WERI-Rb-1 (cell line): Measurements from ENCODE around the gene DYRK2.

Experiments
- DNase-seq: peaks from one replicate; pipeline ENCODE4 v3.0.0-alpha.2; 2020
- H3K27ac ChIP-seq: fragments of 250-450 bp; sonication (Bioruptor Pico); 2 replicates; pipeline ENCODE4 v1.5.1; 2020; ENCODE audit warnings: mild to moderate bottlenecking, moderate library complexity
- H3K27me3 ChIP-seq: fragments of 250-450 bp; sonication (Bioruptor Pico); 2 replicates; pipeline ENCODE4 v1.5.1; 2021; ENCODE audit warnings: mild to moderate bottlenecking, low read depth, moderate library complexity; ENCODE audit not compliant: insufficient read depth, severe bottlenecking
- H3K36me3 ChIP-seq: fragments of 250-450 bp; sonication (Bioruptor Pico); 2 replicates; pipeline ENCODE4 v1.5.1; 2020; ENCODE audit warnings: mild to moderate bottlenecking, moderate library complexity
- H3K4me3 ChIP-seq: 2 replicates; pipeline ENCODE4 v1.5.1; 2011; ENCODE audit warnings: low read depth, mild to moderate bottlenecking, control low read depth, low read length
- H3K9me3 ChIP-seq: fragments of 250-450 bp; sonication (Bioruptor Pico); 2 replicates; pipeline ENCODE4 v1.5.1; 2021; ENCODE audit warnings: mild to moderate bottlenecking, moderate library complexity; ENCODE audit not compliant: severe bottlenecking
- TF ChIP-seq, protein P1 (sequence below): IDR thresholded peaks from 2 replicates; pipeline ENCODE4 v1.5.1; 2011; ENCODE audit warnings: low read depth, mild to moderate bottlenecking, control low read depth, inconsistent platforms, low read length

The DYRK2 gene

DNA sequence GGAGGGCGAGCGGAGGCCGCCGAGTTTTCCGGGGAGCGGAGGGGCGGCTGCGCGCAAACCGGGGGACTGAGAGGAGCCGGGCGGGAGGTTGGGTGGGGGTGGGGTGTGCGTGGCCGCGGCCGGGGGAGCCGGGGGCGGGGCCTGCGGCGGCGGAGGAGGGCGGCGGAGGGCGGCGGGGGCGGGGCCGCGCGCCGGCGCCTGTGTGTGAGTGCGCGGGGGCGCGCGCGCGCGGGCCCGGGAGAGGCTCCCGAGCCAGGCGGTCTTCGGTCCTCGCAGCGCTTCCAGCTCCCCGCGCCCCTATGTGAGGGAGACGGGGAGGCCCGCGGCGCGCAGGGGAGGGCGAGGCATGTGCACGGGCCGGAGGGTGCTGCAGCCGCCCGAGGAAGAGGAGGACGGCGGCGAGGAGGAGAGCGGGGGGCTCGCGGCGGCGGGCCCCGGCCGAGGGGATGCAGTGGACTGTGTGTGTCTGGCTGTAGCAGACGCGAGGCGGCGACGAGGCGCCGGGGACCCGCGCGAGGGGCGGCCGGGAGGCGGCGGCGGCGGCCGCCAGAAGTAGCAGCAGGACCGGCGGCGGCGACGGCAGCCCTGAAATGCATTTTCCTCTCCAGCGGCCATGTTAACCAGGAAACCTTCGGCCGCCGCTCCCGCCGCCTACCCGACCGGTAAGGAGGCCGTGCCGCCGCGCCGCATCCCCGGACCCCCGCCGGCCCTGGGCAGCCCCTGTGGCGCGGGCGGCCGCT, at the start of gene DYRK2:
Gene DYRK2 (plus strand): TSS at position 225 of the 740 bp plus-strand sequence. CDS start 389 bp downstream, at position 614.
- Histone ChIP-seq H3K27me3 (no peaks in the 10 kb centered on the region), H3K36me3 (peaks cover 24% of the 10 kb centered on the region), H3K27ac (peak within 1 kb of the TSS; percentile 97), H3K4me3 (peak within 1 kb of the TSS; percentile 89), H3K9me3 (no peaks in the 10 kb centered on the region)
- TF ChIP-seq, protein P1, sequence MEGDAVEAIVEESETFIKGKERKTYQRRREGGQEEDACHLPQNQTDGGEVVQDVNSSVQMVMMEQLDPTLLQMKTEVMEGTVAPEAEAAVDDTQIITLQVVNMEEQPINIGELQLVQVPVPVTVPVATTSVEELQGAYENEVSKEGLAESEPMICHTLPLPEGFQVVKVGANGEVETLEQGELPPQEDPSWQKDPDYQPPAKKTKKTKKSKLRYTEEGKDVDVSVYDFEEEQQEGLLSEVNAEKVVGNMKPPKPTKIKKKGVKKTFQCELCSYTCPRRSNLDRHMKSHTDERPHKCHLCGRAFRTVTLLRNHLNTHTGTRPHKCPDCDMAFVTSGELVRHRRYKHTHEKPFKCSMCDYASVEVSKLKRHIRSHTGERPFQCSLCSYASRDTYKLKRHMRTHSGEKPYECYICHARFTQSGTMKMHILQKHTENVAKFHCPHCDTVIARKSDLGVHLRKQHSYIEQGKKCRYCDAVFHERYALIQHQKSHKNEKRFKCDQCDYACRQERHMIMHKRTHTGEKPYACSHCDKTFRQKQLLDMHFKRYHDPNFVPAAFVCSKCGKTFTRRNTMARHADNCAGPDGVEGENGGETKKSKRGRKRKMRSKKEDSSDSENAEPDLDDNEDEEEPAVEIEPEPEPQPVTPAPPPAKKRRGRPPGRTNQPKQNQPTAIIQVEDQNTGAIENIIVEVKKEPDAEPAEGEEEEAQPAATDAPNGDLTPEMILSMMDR, result 0 out of 2 replicates have a peak, but pooled peaks have one; percentile 5
- peak; percentile 81 for DNase-seq

DNA sequence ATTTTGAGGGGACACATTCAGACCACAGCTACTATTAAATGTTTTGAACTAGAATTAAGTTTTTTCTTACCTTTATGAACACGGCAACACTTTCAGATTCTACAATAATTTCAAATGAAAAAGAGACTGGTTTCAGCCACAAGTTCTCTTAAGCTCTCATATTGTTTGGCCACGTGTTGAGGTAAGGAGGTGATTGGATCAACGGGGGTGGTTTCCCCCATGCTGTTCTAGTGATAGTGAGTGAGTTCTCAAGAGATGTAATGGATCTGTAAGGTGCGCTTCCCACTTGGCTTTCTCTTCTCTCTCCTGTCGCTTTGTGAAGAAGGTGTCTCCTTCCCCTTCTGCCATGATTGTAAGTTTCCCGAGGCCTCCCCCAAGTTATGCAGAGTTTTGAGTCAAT, 48.9 kb upstream of the DYRK2 start:
- H3K27ac ChIP-seq, result no peak overlapping the region
- no peaks in the 10 kb centered on the region for H3K27me3 ChIP-seq
- no peak for DNase-seq
- no peak overlapping the region for H3K4me3 ChIP-seq
- no peaks in the 10 kb centered on the region for H3K36me3 ChIP-seq
- TF ChIP-seq, protein P1, result no peak
- H3K9me3 ChIP-seq, result peaks cover 7% of the 10 kb centered on the region

DNA sequence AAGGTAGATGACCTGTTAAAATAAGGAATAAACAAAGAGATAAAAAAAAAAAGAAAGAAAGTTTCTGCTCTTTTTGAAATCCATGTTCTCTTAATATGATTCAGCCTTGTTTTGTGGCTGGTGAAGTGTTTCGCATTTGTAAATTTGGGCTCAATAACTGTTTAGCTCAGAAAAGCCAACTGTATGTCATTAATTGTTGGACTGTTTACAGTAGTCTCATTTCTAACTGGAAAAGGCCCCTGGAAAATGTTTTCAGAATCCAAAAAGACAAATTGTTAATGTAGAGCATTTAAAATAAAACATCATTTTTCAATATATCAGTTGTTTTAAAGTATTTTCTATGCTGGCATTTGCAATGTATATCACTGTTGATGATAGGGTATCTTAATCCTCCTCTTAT, 47.4 kb upstream of the DYRK2 start:
- no peak for DNase-seq
- Histone ChIP-seq H3K27ac (no peak overlapping the region), H3K27me3 (no peaks in the 10 kb centered on the region), H3K4me3 (no peak overlapping the region), H3K36me3 (no peaks in the 10 kb centered on the region), H3K9me3 (peaks cover 7% of the 10 kb centered on the region)
- TF ChIP-seq, protein P1, result no peak

DNA sequence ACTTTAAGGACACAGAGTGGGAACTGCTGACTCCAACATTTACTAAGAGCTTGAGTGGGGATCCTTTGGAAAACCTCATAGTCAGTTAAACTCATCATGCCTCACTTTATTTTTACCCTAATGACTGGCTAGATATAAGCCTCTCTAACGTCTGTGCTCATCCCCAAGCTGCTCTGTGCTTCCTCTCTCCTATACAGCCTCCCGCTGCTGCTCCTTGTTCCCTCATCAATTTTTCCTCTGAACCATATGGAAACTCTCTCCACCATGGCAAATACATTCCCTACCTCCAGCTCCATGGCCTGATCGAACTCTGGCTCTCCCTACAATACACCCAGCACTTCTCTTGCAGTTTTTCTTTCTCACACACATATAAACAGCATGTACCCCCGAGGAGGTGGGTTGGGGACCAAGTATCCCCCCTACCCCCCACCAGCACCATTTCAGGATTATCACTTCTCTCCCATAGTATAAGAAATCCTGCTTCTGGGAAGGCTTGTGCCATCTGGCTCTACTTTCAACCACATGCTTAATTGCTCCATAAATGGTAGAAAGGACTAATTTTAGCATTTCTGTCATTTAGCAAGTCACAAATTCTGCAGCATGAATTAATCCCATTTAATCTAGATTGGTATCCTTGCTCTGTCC, 39.2 kb upstream of the DYRK2 start:
- Histone ChIP-seq H3K9me3 (peaks cover 3% of the 10 kb centered on the region), H3K27me3 (no peaks in the 10 kb centered on the region), H3K4me3 (no peak overlapping the region; the same call in 1 of the 2 replicates), H3K36me3 (no peaks in the 10 kb centered on the region), H3K27ac (peak overlapping the region; percentile 73)
- TF ChIP-seq, protein P1, result no peak
- DNase-seq, result peak; percentile 26

DNA sequence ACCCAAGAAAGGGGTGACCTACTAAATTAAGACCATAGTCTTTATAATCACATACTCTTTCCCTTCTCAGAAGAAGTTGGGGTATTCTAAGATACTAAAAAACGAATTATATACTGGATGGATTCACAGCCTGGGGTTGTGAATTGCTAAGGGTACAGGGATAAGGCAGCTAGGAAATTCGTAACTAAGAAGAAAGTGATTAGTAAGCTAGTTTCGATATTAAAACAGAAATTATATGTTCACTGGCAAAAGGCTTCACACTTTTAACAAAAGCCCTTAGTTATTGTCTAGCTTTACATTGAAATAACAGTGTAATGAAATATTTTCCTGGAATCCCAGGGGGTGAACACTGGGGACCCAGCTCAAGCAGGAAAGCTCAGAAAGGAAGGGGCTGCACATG, 35.5 kb upstream of the DYRK2 start:
- Histone ChIP-seq H3K27ac (no peak overlapping the region), H3K36me3 (no peaks in the 10 kb centered on the region), H3K9me3 (peaks cover 3% of the 10 kb centered on the region), H3K27me3 (no peaks in the 10 kb centered on the region), H3K4me3 (no peak overlapping the region)
- TF ChIP-seq, protein P1, result no peak
- no peak for DNase-seq
